Skin of body (tissue), 2 donors: Measurements from ENCODE around the gene ZFYVE19. TPM values are rescaled to one million over a fixed set of nuclear protein-coding genes. Genes with fewer than 3 reads are reported as not detected.

ENCODE experiments used
- DNase-seq: peaks from one replicate; lab custom pipeline; 2025; lab: John Stamatoyannopoulos, UW
- total RNA-seq: library from RNA; depleted of rRNA; stranded (reverse); fragments of >200 nt; gene quantifications from one replicate; pipeline ENCODE4 v1.2.3, GENCODE V29; 2014

The ZFYVE19 gene, protein sequence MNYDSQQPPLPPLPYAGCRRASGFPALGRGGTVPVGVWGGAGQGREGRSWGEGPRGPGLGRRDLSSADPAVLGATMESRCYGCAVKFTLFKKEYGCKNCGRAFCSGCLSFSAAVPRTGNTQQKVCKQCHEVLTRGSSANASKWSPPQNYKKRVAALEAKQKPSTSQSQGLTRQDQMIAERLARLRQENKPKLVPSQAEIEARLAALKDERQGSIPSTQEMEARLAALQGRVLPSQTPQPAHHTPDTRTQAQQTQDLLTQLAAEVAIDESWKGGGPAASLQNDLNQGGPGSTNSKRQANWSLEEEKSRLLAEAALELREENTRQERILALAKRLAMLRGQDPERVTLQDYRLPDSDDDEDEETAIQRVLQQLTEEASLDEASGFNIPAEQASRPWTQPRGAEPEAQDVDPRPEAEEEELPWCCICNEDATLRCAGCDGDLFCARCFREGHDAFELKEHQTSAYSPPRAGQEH
- total RNA-seq: 17.1 TPM

DNA sequence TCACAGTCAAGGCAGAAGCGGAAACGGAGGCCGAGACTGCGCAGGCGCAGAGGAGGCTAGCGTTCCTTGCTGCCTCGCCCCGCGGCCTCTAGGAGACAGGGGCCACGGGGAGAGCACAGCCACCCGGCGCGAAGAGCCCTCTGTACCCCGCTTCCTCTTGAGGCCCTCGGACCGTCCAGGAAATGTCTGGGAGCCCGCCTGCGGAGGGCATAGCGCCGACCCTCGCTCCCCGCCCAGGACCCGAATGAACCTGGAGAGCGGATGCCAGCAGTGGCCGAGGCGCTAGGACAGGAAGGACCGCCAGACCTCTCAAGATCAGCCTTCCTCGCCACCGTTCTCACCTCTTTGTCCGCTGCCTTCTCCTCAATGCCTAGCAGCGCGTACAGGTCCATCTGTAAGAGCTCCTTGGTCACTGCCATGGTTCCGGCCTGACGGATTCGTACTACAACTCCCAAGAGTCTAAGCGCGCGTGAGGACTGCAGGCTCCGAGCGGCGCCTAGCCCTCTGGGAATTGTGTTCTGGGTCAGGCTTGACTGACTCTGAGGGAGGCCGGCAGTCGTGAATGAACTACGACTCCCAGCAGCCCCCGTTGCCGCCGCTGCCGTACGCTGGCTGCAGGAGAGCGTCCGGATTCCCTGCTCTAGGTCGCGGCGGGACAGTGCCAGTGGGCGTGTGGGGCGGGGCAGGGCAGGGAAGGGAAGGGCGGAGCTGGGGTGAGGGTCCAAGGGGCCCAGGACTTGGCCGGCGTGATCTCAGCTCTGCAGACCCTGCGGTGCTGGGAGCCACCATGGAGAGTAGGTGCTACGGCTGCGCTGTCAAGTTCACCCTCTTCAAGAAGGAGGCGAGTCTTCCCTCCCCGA is at the start of gene ZFYVE19, which contains the start of gene DNAJC17:
ZFYVE19 (plus strand) TSS at position 62 of the 860 bp plus-strand sequence; CDS start at position 563, 501 bp downstream.
DNAJC17 (minus strand) TSS at position 446 of the 860 bp plus-strand sequence; CDS start at position 419, 27 bp downstream.
- DNase-seq: peak; percentile 99

DNA sequence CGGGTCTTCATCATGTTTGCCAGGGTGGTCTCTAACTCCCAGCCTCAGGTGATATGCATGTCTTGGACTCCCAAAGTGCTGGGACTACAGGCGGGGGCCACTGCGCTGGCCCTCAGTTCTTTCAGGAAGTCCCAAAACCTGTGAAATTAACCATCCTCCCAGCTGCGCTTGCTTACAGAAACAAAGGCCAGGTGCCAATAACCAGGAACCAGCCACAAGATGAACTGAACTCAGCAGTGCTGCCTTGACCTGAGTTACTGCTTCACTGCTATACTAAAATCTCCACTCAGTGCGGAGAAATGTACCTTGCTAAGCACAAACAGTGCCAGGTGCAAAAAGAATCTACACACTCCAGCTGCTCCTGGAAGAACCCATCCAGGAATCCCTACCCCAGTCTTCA is 46.9 kb upstream of the ZFYVE19 start:
- DNase-seq: no peak

DNA sequence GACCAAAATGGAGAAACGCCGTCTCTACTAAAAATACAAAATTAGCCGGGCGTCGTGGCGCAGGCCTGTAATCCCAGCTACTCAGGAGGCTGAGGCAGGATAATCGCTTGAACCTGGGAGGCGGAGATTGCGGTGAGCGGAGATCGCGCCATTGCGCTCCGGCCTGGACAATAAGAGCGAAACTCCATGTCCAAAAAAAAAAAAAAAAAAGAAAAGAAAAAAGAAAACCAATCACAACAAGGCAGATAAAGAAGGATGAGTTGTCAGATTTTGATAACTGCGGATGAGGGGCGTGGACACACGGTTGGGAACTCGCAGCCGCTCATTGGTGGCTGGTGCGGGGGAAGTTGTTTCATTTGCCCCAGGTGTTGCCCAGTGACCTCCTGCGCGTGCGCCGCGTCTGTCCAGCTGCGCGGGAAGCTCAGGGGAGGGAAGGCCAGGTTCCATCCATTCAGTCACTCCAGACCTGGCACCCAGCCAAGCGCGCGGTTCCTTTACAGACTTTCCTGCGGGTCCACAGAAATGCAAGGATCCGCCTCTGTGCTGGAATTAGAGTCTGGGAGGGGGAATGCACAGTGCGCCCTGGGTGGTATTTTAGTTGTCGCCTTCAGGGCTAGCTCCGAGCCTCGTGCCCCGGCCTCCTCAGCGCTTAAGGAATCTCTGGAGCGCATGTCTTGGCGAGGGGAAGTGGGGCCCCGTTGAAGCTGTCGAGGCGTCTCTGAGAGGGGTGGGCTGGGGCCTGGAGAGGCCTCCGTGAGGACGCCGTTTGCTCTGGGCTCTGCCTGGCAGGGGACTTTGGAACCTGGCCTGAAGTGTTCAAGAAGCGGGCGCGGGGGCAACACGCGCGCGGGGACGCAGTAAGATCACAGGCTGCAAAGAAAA is 43.7 kb upstream of the ZFYVE19 start:
- DNase-seq: peak; percentile 57

DNA sequence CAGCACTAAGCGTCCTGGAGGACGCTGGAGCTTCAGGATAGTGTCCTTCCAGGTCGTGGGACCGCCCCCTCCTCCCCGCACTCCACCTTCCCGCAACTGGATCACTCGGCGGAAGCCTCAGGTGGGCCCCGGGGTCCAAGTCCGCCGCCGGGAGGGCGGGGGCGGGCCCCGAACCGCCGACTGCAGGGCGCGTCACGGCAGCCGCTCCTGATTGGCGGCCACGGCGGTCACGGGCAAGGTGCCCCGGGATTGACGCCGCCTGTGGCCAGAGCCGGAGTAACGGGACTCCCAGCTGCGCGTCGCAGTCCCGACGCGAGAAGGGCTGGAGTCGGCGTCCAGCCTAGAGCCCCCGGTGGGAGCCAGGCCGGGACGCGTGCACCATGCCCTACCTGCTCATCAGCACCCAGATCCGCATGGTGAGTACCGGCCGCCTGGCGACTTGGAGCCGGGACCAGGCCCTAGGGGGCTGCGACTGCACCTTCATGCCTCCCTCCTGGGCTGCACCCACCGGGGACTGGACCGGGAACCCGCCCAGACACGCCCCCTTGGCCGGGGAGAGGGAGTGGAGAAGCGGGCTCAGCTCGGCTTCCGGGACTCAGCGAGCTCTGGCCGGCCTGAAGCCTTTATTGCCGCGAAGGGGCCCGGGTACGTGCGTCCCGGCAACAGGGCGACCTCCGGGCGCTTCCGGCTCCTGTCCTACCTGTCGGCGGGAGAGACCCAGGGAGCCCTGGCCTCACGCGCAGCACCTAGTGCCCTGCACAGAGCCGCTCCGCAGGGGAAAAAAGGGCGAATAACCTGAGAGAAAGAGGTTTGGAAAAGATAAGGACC is 42.9 kb upstream of the ZFYVE19 start, which contains the start of gene GCHFR:
GCHFR (plus strand) TSS at position 268 of the 828 bp plus-strand sequence; CDS start at position 381, 113 bp downstream.
- DNase-seq: peak; percentile 52

DNA sequence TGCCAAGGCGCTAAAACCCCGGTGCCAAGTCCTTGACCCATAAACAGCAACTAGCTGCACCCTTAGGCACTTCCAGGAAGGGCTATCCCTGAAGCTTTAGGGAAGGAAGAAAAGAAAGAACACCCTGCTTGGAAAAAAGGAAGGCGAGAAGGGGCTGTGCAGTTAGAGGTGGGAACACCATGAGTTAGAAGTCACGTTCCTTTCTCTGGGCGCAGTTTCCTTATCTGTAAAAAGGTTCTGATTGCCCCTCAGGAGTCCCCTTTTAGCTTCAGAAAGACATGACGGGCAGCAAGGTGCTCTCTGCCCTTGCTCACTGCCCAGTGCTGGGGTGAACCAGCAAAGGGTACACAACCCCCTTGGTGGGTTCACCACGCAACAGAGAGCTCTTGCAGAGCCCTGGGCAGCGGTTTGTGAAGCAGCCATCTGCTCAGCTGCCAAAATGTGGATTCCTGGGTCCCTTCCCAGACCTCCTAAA is 42.2 kb upstream of the ZFYVE19 start:
- peak; percentile 51 for DNase-seq

DNA sequence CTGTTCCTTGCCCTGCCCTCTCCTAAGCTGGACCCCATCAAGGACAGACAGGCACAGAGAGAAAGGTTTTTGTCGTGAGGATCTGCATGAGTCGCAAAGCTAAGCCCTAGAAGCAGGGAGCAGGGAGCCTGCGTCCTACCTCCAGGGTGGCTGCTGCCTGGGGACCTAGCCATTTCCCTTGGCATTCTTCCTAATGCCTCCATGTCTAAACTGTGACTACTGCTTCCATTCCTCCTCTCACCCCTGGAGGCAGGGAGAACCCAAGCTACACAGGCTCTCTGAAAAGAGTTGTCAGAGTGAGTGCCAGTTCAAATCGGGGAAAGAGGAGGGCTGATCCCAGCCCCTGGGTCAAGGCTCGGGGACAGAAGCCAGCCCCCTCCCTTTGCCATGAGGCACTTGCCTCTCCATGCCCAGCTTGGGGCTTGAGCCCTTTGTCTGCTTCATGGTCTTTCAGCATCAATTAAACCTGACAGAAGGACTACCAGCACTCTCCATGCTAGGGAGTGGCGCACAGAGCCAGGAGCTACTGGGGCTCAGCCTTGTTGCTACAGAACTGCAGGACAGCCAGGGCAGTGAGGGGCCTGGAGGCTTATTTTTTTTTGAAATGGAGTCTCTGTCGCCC is 40.6 kb upstream of the ZFYVE19 start:
- no peak for DNase-seq

DNA sequence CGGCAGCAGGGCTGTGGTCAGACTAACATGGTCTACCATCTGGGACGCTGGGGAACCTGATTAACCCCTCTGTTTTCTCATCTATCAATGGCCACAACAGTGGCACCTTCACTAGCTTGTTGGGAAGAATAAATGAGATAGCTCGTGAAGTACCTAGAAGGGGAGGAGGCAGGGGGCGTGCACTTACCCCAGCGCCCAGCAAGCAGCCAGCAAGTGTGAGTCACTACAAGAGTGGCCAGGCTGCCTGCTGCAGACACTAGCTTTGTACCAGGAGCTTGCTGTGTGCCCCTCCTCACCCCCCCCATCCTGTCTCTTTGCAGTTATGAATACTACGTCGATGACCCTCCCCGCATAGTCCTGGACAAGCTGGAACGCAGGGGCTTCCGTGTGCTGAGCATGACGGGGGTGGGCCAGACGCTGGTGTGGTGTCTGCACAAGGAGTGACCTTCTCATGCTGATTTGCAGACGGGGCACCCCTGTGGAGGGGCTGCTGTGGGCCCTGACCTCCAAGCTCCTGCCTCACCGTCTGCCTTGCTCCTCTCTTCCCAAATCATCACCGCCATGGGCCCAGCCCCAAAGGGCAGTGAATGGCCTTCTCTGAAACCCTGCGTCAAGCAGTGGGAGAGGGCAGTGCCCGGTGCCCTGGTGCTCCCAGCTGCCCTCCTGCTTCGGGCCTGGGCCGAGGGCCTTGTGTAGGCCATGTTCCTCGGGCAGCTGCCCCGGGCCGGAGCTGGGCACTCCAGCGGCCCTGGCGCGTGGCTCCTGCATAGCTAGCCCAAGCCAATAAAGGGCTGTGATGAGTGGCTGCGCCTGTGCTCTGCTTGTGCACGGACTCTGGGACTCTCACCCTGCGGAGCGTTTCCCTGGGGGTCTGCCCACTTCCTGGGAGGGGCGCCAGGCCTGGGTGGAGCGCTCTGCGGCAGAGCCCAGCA is 39.7 kb upstream of the ZFYVE19 start:
- no peak for DNase-seq

DNA sequence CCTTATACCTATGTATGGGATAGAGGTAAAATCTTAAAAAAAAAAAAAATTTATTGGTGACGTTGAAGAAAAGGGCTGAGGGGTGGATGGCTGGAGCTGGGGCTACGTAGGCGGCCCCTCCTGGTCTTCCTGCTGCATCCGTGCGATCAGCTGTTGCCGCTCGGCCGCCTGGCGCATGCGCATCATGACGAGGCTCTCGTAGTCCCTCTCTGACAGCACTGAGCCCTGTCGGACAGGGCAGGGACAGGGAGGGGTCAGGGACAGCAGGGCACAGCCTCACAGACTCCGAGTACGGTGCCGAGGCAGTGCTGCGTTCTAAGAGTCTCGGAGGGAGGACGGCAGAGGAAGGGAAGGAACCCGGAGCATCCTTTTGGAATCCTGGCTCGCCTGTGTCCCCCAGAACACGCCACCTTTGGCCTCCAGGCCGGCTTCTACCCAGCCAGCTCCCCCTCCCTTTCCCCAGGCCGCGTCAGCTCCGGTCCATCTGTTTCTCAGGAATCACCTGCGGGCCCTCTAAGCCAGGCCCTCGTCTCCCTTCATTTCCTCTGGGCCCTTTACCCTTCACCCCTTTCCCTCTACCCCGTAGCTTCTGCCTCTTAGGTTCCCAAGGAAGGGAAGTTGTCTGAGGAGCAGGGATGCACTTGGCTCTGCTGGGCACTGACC is 38.9 kb upstream of the ZFYVE19 start:
- no peak for DNase-seq

DNA sequence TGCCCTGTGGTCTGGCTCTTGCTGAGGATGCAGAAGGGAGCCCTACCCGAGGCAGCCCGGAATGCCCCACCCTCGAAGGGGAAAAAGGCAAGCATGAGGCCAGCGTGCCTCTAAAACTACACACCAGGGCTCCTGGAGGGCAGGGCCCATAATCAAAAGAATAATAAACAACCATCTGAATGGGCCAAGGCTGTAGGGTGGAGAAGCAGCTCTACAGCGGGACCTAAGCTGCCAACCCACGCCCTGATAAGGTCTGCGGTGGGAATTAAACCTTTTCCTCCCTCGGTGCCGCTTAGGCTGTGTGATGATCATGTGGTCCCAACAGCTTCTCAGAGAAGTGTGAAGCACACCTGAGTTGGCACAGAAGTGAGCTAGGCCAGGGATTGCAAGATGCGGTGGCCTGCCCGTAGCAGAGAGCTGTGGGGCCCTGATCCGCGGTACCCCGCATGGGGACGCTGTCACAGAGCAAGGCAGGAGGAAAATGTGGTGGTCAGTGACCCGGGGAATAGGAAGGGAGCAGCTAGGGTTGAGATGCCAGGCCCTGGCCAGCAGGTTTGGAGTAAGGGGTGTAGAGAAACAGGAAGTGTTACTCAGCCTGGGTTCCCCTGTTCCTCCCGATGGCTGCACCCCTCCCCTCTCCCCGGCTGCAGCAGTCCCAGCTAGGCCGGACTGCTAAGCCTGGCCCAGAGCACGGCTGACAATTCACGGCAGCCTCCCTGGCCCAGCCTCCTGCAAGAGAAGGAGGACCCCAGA is 38.2 kb upstream of the ZFYVE19 start:
- DNase-seq: no peak

DNA sequence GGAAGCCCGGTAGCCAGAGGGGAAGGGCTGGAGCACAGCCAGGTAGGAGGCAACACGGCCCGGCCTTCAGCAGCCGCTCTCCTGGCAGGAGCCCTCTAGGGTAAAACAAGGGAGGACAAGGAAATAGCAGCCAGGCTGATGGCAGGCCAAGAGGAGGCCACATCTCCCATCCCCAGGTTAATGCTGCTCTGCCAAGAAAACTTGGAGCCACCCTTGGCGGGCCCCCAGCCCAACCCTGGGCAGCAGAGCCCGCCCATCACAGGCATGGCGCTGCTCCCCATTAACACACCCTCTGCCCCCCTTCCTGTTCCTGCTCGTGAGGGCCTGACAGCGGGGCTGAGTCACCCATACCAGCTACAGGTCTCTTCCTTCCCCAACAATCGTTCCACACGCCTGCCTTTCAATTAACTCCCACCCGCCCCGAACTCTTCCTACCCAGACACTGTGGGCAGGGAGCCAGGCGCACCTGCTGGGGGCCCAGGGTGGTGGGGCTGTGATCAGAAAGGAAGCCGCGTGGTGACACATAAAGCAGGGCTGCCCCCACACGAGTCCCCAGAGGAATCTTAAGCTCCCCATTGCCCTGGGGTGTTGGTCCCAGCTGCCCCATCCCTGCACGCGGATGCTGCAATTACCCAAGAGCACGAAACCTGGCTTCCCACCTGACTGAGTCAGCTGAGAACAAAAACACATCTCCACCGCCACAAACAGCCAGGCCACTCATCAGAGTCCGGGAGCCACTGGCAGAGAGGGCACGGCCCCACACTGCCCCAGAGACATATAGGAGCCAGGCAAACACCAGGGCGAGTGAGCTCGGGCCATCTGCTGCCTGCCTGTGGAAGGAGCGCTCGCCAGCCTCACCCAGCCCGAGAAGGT is 37.4 kb upstream of the ZFYVE19 start, which contains the start of gene C15orf62:
C15orf62 (plus strand) TSS at position 707 of the 873 bp plus-strand sequence. CDS start 516 bp downstream, outside the sequence.
- no peak for DNase-seq

DNA sequence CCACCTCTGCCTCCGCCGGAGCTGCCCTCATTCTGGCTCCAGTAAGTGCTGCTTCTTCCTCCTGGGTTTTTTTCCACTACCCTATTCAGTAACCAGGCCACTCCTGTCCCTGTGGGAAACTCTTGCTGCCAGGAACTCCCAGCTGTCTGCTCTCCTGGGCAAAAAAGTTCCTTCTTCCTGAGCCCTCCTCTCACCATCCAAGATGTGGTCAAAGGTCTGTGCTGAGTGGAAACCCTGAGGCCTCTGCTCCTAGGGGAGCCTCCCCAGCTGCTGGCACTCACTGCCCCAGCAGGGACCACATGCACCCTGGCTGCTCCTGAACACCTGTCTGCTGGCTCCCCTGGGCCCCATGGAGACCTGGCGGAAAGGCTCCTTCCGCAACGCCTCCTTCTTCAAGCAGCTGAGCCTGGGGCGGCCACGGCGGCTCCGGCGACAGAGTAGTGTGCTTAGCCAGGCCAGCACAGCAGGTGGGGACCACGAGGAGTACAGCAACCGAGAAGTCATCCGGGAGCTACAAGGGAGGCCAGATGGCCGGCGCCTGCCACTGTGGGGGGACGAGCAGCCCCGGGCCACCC is 36.7 kb upstream of the ZFYVE19 start:
- no peak for DNase-seq

DNA sequence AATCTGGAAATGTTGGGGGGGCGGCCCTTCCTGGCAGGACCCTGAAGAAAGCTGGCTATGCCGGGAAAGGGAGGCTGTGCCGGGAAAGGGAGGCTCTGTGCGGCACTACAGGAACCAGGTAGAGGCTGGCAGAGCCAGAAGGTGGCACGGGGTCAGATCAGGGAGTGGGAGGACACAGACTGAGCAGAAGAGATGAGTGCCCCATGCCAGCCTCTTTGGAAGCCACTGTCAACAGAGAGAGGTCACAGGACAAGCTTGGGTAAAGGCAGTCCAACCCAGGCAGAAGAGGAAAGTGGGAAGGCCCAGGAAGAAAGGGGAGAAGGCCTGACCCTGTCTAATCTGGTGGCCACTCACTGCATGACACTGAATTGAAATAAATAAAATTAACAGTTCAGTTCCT is 35.6 kb upstream of the ZFYVE19 start:
- no peak for DNase-seq

DNA sequence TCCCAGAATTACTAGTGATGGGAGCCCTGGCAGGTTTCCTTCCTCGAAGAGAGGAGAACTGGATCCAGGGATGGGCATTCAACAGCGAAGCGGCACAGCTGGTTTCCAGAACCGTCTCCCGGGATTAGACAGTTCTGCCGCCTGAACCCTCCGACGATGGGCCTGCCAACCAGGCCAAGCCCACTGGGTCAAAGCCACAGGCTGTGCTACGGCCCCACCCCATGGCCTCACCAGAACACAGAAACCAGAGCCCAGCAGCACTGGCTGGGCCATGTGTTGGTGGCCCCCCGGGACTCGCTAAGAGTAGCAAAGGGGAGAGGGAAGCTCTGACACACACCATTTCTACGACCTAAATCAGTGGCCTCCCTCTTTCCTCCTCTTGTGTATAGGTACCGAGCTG is 34.9 kb upstream of the ZFYVE19 start:
- no peak for DNase-seq

DNA sequence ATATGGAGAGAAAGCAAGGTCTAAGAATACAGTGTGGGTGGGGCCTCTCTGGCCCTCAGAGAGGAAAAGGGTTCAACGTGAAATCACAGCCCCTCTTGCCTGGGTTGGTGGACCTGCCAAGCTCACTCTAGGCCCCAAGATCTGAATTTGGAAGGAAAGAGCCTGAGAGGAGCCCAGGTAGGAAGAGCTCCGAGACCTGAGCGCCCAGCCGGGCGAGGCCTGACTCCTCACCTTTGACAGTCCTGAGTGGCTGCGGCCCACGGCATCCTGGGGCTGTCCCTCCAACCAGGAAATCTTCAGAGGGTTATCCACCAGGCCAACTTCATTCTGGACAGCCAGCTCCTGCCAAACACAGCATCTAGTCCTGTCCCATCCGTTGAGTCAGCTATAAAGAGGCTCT is 33.4 kb upstream of the ZFYVE19 start:
- no peak for DNase-seq

DNA sequence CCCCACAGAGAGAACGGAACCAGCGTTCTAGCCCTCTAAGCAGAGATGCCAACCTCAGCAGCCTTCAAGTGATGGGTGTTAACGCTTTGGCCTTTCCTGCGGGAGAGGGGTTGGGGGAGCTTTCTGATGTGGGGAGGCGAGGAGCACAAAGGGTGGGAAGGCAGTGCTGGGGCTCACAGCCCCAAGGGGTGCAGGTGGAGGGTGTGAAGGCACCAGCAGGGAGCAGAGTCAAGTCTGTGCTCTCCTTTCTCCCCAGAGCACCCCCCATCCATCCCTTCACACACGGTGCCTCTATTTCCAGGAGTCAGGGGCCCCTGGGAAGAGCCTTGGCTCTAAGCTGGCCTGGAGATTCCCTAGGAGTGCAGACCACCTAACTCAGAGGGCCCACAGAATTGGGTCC is 33.0 kb upstream of the ZFYVE19 start:
- DNase-seq: no peak

DNA sequence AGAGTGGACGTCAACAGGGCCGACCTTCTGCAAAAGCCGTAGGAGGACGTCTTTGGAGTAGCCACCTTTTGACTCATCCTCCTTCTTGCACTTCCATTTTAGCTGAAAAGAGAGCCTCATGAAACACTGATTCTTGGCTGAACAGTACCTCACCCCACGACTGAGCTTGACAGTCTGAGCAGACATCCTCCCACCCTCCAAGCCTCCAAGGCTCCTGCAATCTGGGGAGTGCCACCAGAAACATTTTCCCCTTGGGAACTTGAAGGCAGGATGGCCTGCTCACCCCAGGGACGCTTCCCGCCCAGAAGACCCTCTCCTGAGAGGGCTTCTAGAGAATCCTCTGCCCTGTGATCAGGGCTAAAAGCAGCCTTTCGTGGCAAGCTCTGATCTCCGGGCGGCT is 31.9 kb upstream of the ZFYVE19 start:
- DNase-seq: no peak
